Measurements from ENCODE around the gene TMEM101. TPM values are rescaled to one million over a fixed set of nuclear protein-coding genes. Genes with fewer than 3 reads are reported as not detected.
"Not testable (repeated sequence)": the region's sequence is repeated elsewhere in the genome, so short reads cannot be mapped to it uniquely, and the experiment has no call there.

Gene TMEM101
- total and polyA plus RNA-seq, 4 experiments from 2014 or later = 22.7 to 33.6 (median 28.7) TPM

GRCh38 chr17:44024271-44024663 is 9.5 kb upstream of the TMEM101 start:
- Histone ChIP-seq H3K4me3 (ENCODE audit: low read length in 2 of 2) (no peak overlapping the region), H3K36me3 (ENCODE audit: insufficient read depth, low read length) (no peaks in the 10 kb centered on the region), H3K4me1 (ENCODE audit: insufficient read depth, low read length) (no peaks in the 10 kb centered on the region), H3K27me3 (ENCODE audit: insufficient read depth, low read length) (no peaks in the 10 kb centered on the region), H3K27ac (ENCODE audit: low read depth, low read length) (no peak overlapping the region), H3K9me3 (ENCODE audit: control insufficient read depth in 1 of 2, low read length in 2 of 2) (no peaks in the 10 kb centered on the region)
- DNase-seq = no peak
- no peaks in the 10 kb centered on the region for H3K9me3 Mint-ChIP-seq
- peaks cover 0 to 2% of the 10 kb centered on the region in 2 donors for H3K36me3 Mint-ChIP-seq
- H3K4me3 Mint-ChIP-seq = no peak overlapping the region
- H3K27me3 Mint-ChIP-seq = no peaks in the 10 kb centered on the region
- intact Hi-C loops (cut with micrococcal nuclease) = no loop called here
- H3K27ac Mint-ChIP-seq = no peak overlapping the region
- POLR2A ChIA-PET (ENCODE audit: partially characterized antibody) = no interaction called here
- H3K4me1 Mint-ChIP-seq = peaks cover 0 to 1% (median 0%) of the 10 kb centered on the region in 4 donors
- CTCF ChIA-PET (ENCODE audit: partially characterized antibody) = no interaction called here

GRCh38 chr17:44023545-44024270 is 8.9 kb upstream of the TMEM101 start:
- H3K36me3 Mint-ChIP-seq = no peaks in the 10 kb centered on the region
- H3K9me3 Mint-ChIP-seq = no peaks in the 10 kb centered on the region
- no peak for DNase-seq
- H3K4me1 Mint-ChIP-seq = no peaks in the 10 kb centered on the region
- H3K4me3 ChIP-seq (ENCODE audit: low read length in 2 of 2) = no peak overlapping the region
- H3K4me3 Mint-ChIP-seq = no peak overlapping the region
- intact Hi-C loops (cut with micrococcal nuclease) = no loop called here
- H3K27ac Mint-ChIP-seq = no peak overlapping the region
- no peaks in the 10 kb centered on the region for H3K4me1 ChIP-seq (ENCODE audit: insufficient read depth, low read length)
- no peaks in the 10 kb centered on the region for H3K36me3 ChIP-seq (ENCODE audit: insufficient read depth, low read length)
- CTCF ChIA-PET (ENCODE audit: partially characterized antibody) = interaction anchor here (0.9 to 1.0 kb wide), 2 partner anchors 21 to 79 kb away, joined by 3 read pairs; no protein-coding TSS in a partner anchor
- H3K9me3 ChIP-seq (ENCODE audit: control insufficient read depth in 1 of 2, low read length in 2 of 2) = no peaks in the 10 kb centered on the region
- no peak overlapping the region for H3K27ac ChIP-seq (ENCODE audit: low read depth, low read length)
- POLR2A ChIA-PET (ENCODE audit: partially characterized antibody) = no interaction called here
- H3K27me3 Mint-ChIP-seq = no peaks in the 10 kb centered on the region
- H3K27me3 ChIP-seq (ENCODE audit: insufficient read depth, low read length) = no peaks in the 10 kb centered on the region

GRCh38 chr17:44022246-44022645 is 7.5 kb upstream of the TMEM101 start:
- no peak overlapping the region for H3K27ac Mint-ChIP-seq

GRCh38 chr17:44021227-44021626 is 6.5 kb upstream of the TMEM101 start:
- H3K4me3 ChIP-seq (ENCODE audit: low read length in 2 of 2); H3K4me1 ChIP-seq (ENCODE audit: insufficient read depth, low read length); H3K27me3 ChIP-seq (ENCODE audit: insufficient read depth, low read length); CTCF ChIA-PET (ENCODE audit: partially characterized antibody); H3K9me3 Mint-ChIP-seq; POLR2A ChIA-PET (ENCODE audit: partially characterized antibody); H3K4me1 Mint-ChIP-seq; H3K4me3 Mint-ChIP-seq; H3K27ac Mint-ChIP-seq; H3K27me3 Mint-ChIP-seq; DNase-seq; H3K9me3 ChIP-seq (ENCODE audit: control insufficient read depth in 1 of 2, low read length in 2 of 2); H3K27ac ChIP-seq (ENCODE audit: low read depth, low read length); H3K36me3 ChIP-seq (ENCODE audit: insufficient read depth, low read length); H3K36me3 Mint-ChIP-seq; intact Hi-C loops (cut with micrococcal nuclease): not testable (repeated sequence)

More at GRCh38 chr17:44022246-44022645, 7.5 kb upstream of the TMEM101 start:
- H3K36me3 ChIP-seq (ENCODE audit: insufficient read depth, low read length) = no peaks in the 10 kb centered on the region
- no peaks in the 10 kb centered on the region for H3K27me3 ChIP-seq (ENCODE audit: insufficient read depth, low read length)
- Mint-ChIP-seq H3K27me3 (no peaks in the 10 kb centered on the region), H3K4me1 (no peaks in the 10 kb centered on the region), H3K9me3 (no peaks in the 10 kb centered on the region), H3K36me3 (no peaks in the 10 kb centered on the region), H3K4me3 (no peak overlapping the region)
- no peaks in the 10 kb centered on the region for H3K4me1 ChIP-seq (ENCODE audit: insufficient read depth, low read length)
- H3K4me3 ChIP-seq (ENCODE audit: low read length in 2 of 2) = no peak overlapping the region
- no peak for DNase-seq
- ChIA-PET POLR2A (ENCODE audit: partially characterized antibody) (no interaction called here), CTCF (ENCODE audit: partially characterized antibody) (no interaction called here)
- intact Hi-C loops (cut with micrococcal nuclease) = no loop called here
- H3K27ac ChIP-seq (ENCODE audit: low read depth, low read length) = no peak overlapping the region
- H3K9me3 ChIP-seq (ENCODE audit: control insufficient read depth in 1 of 2, low read length in 2 of 2) = no peaks in the 10 kb centered on the region

GRCh38 chr17:44014133-44014436 is 678 bp downstream of the TMEM101 start:
- no peaks in the 10 kb centered on the region for H3K27me3 ChIP-seq (ENCODE audit: insufficient read depth, low read length)
- no peaks in the 10 kb centered on the region for H3K9me3 ChIP-seq (ENCODE audit: control insufficient read depth in 1 of 2, low read length in 2 of 2)
- H3K27ac ChIP-seq (ENCODE audit: low read depth, low read length) = peak overlapping the region; percentile 71
- intact Hi-C loops (cut with micrococcal nuclease) = loop anchor here (1.0 to 10.0 kb wide), 3 partner anchors 8 to 491 kb away; partner anchors contain the start of genes G6PC3 and GPATCH8
- CTCF ChIA-PET (ENCODE audit: partially characterized antibody) = interaction anchor here (0.9 to 1.4 kb wide), 2 partner anchors 30 to 530 kb away, joined by 3 read pairs; partner anchors contain the start of gene DHX8
- DNase-seq = no peak
- H3K27ac Mint-ChIP-seq = peak overlapping the region in 5 of 7 donors; percentile 84 to 99 (median 97)
- peak overlapping the region; percentile 99 to 100 (median 100) for H3K4me3 Mint-ChIP-seq
- no peaks in the 10 kb centered on the region for H3K27me3 Mint-ChIP-seq
- H3K9me3 Mint-ChIP-seq = no peaks in the 10 kb centered on the region
- peaks cover 19% of the 10 kb centered on the region for H3K4me1 ChIP-seq (ENCODE audit: insufficient read depth, low read length)
- H3K4me3 ChIP-seq (ENCODE audit: low read length in 2 of 2) = peak overlapping the region; percentile 92 to 98
- POLR2A ChIA-PET (ENCODE audit: partially characterized antibody) = interaction anchor here (1.1 to 1.7 kb wide), 5 partner anchors 8 to 172 kb away, joined by 3 to 8 read pairs (median 5); partner anchors contain the start of genes HDAC5 and TMUB2
- peaks cover 6 to 17% (median 10%) of the 10 kb centered on the region in 4 donors for H3K4me1 Mint-ChIP-seq
- H3K36me3 ChIP-seq (ENCODE audit: insufficient read depth, low read length) = no peaks in the 10 kb centered on the region
- peaks cover 15 to 18% of the 10 kb centered on the region in 2 donors for H3K36me3 Mint-ChIP-seq

GRCh38 chr17:44012874-44013273 is 1.9 kb downstream of the TMEM101 start:
- CTCF ChIA-PET (ENCODE audit: partially characterized antibody) = interaction anchor here (0.9 kb wide), 1 partner anchor 529 kb away, joined by 4 read pairs; the partner anchor contains the start of gene DHX8
- no peak overlapping the region for H3K4me3 ChIP-seq (ENCODE audit: low read length in 2 of 2)
- H3K9me3 ChIP-seq (ENCODE audit: control insufficient read depth in 1 of 2, low read length in 2 of 2) = no peaks in the 10 kb centered on the region
- no peaks in the 10 kb centered on the region for H3K9me3 Mint-ChIP-seq
- peak overlapping the region in 5 of 8 donors; percentile 30 to 67 (median 64) for H3K4me3 Mint-ChIP-seq
- H3K36me3 Mint-ChIP-seq = peaks cover 15 to 19% of the 10 kb centered on the region in 2 donors
- POLR2A ChIA-PET (ENCODE audit: partially characterized antibody) = no interaction called here
- H3K27me3 Mint-ChIP-seq = no peaks in the 10 kb centered on the region
- no peak for DNase-seq
- intact Hi-C loops (cut with micrococcal nuclease) = loop anchor here (10.0 kb wide), 1 partner anchor 492 kb away; the partner anchor contains the start of gene GPATCH8
- H3K27ac Mint-ChIP-seq = no peak overlapping the region
- H3K36me3 ChIP-seq (ENCODE audit: insufficient read depth, low read length) = no peaks in the 10 kb centered on the region
- H3K27ac ChIP-seq (ENCODE audit: low read depth, low read length) = no peak overlapping the region
- H3K4me1 ChIP-seq (ENCODE audit: insufficient read depth, low read length) = peaks cover 30% of the 10 kb centered on the region
- H3K27me3 ChIP-seq (ENCODE audit: insufficient read depth, low read length) = no peaks in the 10 kb centered on the region
- H3K4me1 Mint-ChIP-seq = peaks cover 12 to 30% (median 16%) of the 10 kb centered on the region in 4 donors

GRCh38 chr17:44012391-44012790 is 2.4 kb downstream of the TMEM101 start:
- no peak for DNase-seq
- Histone ChIP-seq H3K27me3 (ENCODE audit: insufficient read depth, low read length) (no peaks in the 10 kb centered on the region), H3K9me3 (ENCODE audit: control insufficient read depth in 1 of 2, low read length in 2 of 2) (no peaks in the 10 kb centered on the region), H3K27ac (ENCODE audit: low read depth, low read length) (no peak overlapping the region), H3K4me3 (ENCODE audit: low read length in 2 of 2) (no peak overlapping the region), H3K4me1 (ENCODE audit: insufficient read depth, low read length) (peaks cover 35% of the 10 kb centered on the region), H3K36me3 (ENCODE audit: insufficient read depth, low read length) (no peaks in the 10 kb centered on the region)
- CTCF ChIA-PET (ENCODE audit: partially characterized antibody) = interaction anchor here (0.9 kb wide), 1 partner anchor 528 kb away, joined by 4 read pairs; the partner anchor contains the start of gene DHX8
- peaks cover 15 to 19% of the 10 kb centered on the region in 2 donors for H3K36me3 Mint-ChIP-seq
- H3K27me3 Mint-ChIP-seq = no peaks in the 10 kb centered on the region
- POLR2A ChIA-PET (ENCODE audit: partially characterized antibody) = no interaction called here
- no peak overlapping the region for H3K27ac Mint-ChIP-seq
- H3K9me3 Mint-ChIP-seq = no peaks in the 10 kb centered on the region
- H3K4me1 Mint-ChIP-seq = peaks cover 14 to 34% (median 19%) of the 10 kb centered on the region in 4 donors
- no peak overlapping the region for H3K4me3 Mint-ChIP-seq
- intact Hi-C loops (cut with micrococcal nuclease) = loop anchor here (10.0 kb wide), 1 partner anchor 492 kb away; the partner anchor contains the start of gene GPATCH8
